HUDEP-2 (cell line): ENCODE results near the gene FAM118A.
"Not testable (repeated sequence)": the region's sequence is repeated elsewhere in the genome, so short reads cannot be mapped to it uniquely, and the experiment has no call there.

Experiments
- DNase-seq, 76 experiments: peaks; one replicate each; lab custom pipeline; 2025; ENCODE audit not compliant: unreplicated experiment in 76 of 76; lab: John Stamatoyannopoulos, UW

Gene FAM118A

GRCh38 chr22:45328822-45329529 lies 19.2 kb downstream of the FAM118A start:
- DNase-seq, result peak in 53 of 76 experiments; percentile 4 to 69 (median 36)

DNA sequence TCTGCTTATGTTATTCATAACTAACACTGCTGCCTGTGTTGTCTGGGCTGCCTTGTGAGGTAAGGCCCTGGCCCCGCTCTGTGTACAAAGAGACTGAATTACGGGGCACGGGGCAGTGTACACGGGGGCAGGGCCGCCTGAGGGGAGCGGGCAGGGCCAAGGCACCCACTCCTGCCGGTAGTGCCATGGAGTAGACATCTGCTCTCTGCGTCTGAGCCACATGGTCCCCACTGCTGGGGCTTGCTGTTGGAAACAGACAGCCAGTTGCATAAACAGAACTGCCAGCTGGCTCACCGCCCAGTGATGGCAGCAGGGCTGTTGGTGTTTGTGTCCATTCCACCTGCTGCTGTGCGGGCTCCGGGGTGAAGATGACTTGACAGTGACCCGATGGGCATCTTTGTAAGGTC lies 19.8 kb downstream of the FAM118A start:
- peak in 4 of 76 experiments; percentile 13 to 34 (median 23) for DNase-seq

DNA sequence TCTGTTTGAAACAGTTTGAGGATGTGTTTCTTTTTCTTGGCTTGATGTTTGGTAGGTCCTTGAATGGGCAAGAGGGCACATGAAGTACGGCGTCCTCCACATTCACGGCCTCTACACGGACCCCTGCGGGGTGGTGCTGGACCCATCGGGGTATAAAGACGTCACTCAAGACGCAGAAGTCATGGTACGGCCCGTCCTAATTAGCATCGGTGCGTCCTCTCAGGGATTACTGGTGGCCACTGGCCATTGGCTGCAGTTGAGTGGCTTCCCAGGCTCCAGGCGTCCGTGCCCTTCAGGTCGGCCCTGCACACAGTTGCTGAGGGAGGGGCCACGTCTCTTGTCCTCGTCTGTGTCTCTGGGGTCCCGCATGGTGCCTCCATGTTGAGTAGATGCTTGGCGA lies 20.8 kb downstream of the FAM118A start:
- DNase-seq, result no peak

DNA sequence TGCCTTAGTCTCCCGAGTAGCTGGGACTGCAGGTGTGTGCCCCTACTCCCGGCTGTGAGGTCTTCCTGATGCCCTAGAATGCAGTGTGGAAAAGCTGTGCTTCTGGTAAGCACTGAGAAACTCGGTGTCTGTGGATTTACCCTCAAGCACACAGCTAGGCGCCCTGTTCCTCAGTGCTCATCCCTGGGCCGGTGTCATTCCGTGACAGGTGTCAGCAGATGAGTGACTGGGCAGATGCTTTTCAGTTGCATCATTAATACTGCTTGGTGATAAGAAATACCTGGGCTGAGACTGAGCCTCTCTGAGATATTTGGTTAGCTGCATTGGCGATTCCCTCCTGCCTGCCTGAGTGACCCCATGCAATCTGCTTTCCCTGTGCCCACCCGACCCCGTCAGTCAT lies 21.8 kb downstream of the FAM118A start:
- DNase-seq, result no peak

DNA sequence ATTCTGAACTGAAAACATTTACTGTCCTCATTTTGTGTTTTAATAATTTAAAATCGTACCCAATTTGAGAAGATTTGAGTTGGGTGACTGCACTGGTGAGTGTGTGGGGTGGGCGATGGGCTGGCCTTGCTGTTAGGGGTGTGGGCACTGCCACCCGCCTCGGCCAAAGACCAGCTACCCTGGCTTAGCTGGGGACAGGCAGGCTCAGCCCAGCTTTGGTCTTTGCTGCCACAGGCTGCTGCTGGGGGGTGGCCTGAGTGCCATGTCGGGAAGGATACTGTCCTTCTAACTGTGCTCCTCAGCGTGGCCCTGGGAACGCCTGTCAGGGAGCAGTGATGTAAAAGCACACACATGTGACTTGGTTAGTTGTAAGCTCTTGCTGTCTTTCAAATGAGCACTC lies 22.3 kb downstream of the FAM118A start:
- DNase-seq, result no peak

DNA sequence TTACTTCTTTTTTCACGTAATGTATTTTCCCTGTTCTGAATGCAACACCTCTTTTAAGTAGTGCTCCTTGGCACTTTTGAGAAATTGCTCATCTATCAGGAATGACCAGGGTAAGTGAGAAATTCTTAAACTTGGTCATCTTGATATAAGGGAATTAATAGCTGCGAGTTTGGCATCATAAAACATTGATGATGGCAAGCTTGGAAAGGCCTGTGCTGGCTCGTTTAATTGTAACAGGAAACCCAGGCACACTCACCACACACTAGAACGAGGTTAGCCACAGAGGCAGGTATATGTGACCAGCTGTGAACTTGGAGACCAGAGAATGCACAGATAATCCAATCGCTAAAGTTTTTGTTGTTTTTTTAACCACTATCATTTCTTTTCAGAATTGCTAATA lies 24.3 kb downstream of the FAM118A start:
- DNase-seq, result no peak

GRCh38 chr22:45334528-45334927 lies 24.8 kb downstream of the FAM118A start:
- no peak for DNase-seq

- DNase-seq, result no peak
These were observed 25.5 kb downstream of the FAM118A start for GRCh38 chr22:45335021-45335818.

DNA sequence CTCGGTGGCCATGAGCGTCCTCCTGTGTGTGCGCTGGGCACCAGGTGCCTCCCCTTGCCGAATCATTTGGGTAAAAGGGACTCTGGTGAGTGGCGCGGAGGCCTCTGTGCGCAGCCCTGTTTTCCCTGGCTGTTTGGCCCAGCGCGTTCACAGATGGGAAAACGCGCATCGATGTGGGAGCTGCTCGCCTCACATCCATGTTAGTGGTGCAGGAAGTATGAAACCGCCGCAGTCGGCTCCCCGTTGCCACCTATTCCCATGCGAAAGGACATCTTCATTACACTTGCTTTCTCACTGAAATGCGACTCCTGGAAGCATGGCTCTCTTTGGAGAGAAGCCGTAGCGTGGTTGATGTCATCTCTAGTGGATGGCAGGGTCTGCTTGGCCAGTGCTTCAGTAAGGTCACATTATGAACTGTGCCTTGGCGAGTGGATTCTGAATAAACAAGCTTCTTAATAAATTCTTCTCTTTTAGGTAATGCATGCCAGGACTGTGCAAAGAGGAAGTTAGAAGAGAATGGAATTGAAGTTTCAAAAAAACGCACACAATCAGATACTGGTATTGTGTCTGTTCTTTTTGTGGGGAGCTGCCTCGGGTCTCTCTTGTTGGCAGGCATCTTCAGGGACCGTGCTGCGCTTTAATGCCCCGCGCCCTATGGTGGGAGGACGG lies 26.3 kb downstream of the FAM118A start:
- no peak for DNase-seq

DNA sequence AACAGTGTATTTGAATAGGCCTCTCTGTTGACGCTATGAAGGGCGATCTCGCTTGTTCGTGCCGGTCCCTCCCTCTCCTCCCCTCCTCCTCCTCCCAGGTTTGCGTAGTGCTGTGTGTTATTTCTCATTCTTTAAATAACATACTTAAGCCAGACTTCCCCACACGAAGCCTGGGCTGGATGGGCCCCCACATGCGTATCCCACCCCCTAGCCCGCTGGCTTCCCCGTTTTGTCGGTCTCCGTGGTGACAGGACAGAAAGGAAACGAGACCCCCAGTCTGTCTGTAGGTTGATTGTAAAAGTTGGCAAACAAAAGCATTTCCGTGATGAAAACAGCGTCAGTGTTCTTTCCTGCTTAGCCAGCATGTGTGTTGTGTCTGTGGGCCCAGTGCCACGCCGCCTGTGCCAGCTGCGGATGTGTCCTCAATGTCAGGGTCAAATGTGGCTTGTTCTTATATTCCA lies 27.3 kb downstream of the FAM118A start:
- DNase-seq, result no peak

- no peak for DNase-seq
These were observed 27.8 kb downstream of the FAM118A start for GRCh38 chr22:45337536-45337935.

DNA sequence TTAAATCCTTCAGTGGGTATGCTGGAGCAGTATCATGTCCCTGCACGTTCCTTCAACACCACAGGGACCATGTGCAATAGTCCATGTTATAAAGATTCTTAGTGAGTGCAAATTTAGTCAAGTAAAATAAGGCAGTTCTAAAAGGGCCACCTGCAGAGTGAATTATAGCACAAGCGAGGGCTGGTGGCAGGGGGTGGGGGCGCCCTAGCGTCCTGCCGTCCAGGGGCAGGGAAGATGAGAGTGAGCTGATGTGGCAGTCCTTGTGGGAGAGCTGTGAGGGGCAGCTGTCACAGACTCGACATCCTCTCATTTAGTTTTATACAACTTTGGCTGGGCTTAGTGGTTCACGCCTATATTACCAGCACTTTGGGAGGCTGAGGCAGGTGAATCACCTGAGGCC lies 29.1 kb downstream of the FAM118A start:
- no peak for DNase-seq

- no peak for DNase-seq
These were observed 30.6 kb downstream of the FAM118A start for GRCh38 chr22:45340323-45340722.

DNA sequence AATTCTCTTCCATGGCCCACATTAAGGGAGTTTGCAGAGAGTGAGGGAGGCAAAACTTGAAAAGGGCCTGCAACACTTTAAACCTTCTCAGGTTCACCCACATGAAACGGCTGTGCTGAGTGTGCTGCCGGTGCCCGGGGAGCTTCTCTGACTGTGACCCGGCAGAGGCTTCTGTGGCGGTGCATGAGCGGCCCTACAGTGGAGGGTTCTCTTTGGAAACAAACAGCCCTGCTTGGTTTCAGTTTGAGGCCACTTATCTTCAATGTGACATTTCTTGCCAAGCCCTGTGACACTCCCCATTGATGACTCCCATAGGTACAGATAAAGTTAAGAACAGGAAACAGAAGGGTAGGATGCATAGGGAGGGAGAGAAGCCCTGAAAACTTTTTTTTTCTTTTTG lies 31.8 kb downstream of the FAM118A start:
- DNase-seq, result peak in 74 of 76 experiments; percentile 16 to 85 (median 62)

- no peak for DNase-seq
These were observed 33.4 kb downstream of the FAM118A start for GRCh38 chr22:45343143-45343542.

- DNase-seq, result peak in 2 of 76 experiments; percentile 9 to 10
These were observed 34.6 kb downstream of the FAM118A start for GRCh38 chr22:45344334-45344733.

DNA sequence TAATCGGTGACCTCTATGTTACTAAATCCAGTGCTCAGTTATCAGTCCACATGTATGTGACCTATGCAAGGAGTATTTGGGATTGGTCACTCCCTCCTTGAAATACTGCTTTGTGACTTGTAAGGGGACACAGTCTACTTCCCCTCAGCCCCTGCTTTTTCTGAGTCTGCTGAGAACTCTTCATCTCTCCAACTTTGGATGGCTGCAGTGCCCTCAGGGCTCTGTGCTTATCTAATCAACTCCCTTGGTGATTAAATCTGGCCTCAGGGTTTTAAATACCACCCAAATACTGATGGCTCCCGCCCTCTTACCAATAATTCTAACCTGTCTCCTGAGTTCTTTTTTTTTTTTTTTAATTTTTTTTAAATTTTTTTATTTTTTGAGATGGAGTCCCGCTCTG lies 40.2 kb downstream of the FAM118A start:
- no peak for DNase-seq

DNA sequence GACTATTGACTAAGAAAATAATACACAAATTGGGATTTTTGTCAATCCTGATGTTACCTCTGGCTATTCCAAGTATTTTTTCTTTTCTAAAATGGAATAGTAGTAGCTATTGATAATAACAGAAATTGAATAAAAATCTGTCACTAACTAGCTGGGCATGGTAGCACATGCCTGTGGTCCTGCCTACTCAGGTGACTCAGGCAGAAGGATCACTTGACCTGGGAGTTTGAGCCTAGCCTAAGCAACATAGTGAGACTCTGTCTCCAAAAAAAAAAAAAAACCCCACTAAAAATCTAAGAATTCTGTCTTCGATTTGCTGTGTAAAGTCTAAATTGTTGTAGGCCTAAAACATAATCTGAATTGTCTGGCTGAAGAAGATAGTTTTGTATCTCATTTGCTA lies 42.2 kb downstream of the FAM118A start:
- DNase-seq, result no peak

DNA sequence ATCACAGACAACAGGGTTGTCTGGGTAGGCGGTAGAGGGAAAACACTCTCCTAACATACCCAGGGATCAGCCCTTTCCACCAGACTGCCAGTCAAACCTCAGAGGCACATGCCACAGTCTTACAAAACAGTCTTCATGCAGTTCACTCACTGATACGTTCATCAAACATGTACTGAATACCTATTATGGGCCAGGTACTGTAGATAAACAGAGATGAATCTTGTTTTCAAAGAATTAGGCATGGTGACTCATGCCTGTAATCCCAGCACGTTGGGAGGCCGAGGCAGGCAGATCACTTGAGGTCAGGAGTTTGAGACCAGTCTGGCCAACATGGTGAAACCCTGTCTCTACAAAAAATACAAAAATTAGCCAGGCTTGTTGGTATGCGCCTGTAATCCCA lies 43.0 kb downstream of the FAM118A start:
- DNase-seq, result not testable (repeated sequence)

GRCh38 chr22:45353786-45354185 lies 44.1 kb downstream of the FAM118A start:
- no peak for DNase-seq

GRCh38 chr22:45357490-45357889 lies 47.8 kb downstream of the FAM118A start:
- no peak for DNase-seq
